HG02885 (cell line): Measurements from ENCODE around the gene AGXT.
"Not testable (repeated sequence)": the region's sequence is repeated elsewhere in the genome, so short reads cannot be mapped to it uniquely, and the experiment has no call there.

Experiments used
- ATAC-seq: cut with Tn5 transposase; IDR thresholded peaks from one replicate; pipeline ENCODE4 v1.9.1; 2021; ENCODE audit warnings: mild to moderate bottlenecking; ENCODE audit not compliant: unreplicated experiment, poor library complexity

The AGXT gene

DNA sequence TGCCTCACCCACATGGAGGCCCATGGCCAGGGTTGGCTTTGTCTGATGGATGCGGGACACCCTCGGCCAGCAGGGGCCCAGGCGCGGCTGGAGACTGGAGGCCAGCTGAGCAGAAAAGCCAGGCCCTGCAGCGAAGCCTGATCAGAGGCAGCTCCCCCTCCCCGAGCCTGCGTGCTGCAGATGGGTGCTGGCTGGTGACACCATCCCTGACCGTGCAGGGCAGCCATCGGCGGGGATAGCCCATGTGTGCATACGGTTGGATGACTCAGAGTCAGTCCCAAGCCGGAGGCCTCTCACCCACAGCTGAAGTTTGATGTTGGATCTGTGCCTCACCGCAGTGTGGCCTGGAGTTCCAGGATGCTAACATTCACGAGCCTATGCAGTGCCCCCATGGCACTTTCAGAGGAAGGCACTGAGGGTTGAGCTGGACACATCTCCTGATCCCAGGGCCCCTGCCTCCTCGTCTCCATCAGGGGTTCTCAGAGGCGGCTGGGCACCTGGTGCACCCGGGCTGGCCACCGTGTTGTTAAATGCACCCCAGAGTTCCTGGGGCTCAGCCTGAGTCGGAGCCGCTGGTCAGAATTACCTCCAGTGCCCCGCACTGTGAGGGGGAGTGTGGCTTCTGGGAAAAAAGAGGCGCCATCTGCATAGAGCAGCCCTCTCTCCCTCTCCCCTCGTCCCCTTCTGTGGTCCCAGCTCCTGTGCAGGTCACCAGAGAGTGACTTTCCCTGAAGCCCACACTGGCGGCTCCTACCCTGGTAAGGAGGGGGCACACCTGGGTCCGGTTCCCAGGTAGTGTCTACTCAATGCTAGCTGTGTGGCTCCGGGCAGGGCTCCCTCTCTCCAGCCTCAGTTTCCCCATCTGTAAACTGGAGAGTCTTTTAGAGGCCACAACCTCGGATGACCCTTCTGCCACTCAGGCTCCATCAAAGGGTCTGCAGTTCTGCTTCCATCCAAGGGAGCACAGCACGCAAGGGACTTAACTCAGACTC, 29.2 kb upstream of the AGXT start:
- ATAC-seq = no peak

DNA sequence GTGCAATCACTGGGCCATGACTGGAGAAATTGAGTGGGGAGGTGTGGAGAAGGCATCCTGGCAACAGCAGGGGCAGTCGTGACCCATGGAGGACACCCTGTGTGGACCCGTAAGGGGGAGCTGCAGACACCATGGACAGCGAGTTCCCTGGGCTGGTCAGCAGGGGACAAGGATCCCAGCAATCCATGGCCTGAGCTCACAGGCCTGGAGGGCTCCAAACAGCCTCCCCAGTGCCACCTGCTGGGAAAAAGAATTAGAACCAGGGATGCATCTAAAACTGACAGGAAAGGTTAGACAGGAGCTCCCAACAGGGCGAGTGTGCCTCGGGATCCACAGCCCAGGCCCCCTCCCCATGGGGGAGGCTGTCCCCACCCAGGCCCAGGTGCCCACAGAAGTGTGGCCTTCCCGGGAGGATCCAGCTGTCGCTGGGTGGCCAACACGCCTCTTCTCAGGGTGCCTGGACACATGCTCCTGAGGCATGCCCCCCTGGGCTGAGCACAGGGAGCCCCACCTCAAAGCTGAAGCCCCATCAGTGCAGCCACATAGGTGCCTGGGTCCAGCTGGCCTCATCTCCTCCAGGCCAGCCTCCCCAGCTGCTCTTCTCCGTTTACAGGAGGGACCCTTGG, 28.1 kb upstream of the AGXT start:
- ATAC-seq = no peak

- ATAC-seq = not testable (repeated sequence)
Measured at GRCh38 chr2:240846309-240846708, 22.3 kb upstream of the AGXT start.

DNA sequence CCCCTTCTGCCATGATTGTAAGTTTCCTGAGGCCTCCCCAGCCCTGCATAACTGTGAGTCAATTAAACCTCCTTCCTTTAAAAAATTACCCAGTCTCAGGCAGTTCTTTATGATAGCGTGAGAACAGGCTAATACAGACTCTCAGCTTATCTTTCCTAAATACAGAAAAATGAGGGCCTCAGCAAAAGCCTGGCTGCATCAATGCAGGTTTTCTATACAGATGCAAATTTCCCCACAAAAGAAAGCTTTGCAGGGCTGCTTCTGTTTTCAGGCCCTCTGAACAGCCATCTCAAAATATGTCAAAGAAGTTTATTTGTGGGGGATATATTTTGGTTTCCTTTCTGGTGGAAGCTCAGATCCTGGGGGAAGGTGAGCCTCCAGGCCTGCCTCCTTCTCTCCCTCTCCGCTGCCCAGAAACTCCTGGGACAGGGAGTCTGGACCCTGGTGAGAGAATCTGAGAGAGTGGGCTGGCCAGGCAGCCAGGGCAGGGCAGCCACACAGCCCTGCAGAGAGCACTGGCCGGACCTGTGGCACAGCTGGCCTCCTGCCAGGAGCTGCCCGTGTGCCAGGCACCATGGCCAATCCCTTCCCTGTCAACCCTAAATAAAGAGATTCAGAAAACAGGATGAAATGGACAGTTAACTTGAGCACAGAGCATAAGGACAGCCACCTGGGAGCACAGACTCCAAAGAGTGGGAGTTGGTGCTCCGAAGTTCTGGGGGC, 21.6 kb upstream of the AGXT start:
- no peak for ATAC-seq

GRCh38 chr2:240847817-240848216, 20.8 kb upstream of the AGXT start:
- ATAC-seq = no peak

DNA sequence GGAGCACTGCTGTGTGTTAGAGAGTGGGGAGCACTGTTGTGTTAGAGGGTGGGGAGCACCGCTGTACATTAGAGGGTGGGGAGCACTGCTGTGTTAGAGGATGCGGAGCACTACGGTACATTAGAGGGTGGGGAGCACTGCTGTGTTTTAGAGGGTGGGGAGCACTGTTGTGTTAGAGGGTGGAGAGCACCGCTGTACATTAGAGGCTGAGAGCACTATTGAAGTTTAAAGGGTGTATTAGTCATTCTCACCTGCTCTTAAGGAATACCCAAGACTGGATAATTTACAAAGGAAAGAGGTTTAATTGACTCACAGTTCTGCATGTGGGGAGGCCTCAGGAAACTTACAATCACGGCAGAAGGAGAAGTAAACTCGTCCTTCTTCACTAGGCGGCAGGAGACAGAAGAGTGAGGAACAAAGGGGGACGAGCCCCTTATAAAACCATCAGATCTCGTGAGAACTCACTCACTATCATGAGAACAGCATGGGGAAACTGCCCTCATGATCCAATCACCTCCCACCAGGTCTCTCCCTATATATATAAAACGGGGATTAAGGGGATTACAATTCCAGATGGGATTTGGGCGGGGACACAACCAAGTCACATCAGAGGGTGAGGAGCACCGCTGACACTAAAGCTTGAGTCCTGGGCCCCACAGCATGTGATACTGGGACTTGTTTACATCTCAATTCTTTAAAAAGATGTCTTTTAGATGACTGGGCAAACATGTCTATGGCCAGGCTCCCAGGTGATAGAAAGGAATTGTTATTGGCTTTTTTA, 19.5 kb upstream of the AGXT start:
- ATAC-seq = no peak

GRCh38 chr2:240850026-240850425, 18.6 kb upstream of the AGXT start:
- no peak for ATAC-seq

DNA sequence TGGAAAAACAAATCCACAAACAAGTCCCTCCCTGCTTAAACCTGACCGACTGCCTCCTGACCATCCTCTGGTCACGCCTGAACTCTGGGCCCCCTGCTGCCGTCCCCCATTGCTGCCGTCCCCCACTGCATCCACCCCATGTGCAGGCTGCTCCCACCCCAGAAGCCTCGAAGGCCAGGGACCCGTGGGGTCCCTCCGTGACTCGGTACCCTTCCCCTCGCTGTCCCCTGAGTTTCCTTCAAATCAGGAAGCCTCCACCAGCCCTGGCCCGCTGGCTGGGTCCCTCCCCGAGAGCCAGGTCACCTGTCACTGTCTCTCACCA, 17.9 kb upstream of the AGXT start:
- ATAC-seq = no peak

- ATAC-seq = no peak
Measured at GRCh38 chr2:240851078-240851991, 17.3 kb upstream of the AGXT start.

DNA sequence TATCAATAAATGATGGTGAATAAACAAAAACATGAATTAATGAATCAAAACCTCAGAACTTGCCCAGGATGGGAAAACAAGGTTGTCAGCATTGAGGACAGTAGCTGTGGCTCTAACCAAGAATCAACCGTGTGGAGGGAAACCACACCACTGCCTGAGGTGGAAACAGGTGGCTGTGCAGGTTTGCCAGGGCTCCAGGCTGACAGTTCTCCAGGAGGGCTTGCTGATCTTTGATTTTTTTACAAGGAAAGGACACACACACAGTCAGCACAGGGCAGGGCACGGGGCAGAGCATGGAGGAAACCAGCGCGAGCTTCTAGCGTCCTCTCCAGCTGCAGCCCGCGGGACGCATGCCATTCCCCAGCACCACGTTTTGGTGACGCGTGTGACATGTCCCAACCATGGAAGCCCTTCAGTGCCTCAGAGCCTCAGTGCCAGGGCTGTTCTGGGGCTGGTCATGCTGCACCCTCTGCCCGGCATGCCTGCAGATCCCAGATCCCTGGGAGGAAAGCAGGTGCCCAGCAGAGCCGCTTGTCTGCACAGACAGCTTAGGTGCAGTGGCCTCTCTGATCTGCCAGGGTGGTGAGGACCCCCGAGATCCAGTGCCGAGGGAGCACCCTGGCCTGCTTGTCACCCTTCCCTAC, 15.8 kb upstream of the AGXT start:
- no peak for ATAC-seq

GRCh38 chr2:240855670-240856069, 13.0 kb upstream of the AGXT start:
- no peak for ATAC-seq

DNA sequence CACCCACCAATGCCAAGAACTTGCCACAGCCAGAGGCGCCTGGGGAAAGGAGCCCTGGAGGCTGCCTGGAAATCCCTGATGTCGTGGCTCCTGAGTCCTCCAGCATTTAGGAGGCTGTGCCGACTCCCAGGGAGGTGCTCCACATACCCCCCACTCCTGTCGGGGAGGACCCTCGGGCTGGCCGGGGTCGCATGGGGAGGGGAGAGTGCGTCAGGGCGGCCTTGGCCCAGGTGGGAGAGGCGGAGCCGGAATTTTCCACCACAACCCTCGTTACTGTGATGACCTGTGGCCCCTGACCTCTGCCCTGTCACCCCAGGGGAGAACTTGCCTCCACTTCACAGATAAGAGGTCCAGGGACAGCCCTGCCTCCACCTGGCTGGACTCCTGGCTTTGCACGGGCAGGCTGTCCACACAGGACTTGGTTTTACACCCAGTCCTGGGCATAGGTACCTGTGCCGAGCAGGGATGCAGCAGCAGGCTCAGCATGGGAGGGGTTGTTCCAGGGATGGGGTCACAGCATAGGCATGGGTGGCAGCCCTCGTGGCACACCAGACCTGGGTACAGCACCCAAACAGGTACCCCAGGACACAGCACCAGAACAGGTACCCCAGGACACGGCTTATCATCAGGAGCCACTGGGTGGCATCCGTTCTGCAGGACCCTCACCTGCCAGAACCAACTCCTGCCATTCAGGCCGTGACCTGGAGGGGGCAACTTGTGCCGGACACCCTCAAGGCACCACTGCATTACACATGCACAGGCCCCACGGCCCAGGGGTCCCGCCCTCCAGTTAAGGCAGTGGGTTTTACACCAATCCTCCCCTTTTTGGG, 12.3 kb upstream of the AGXT start:
- ATAC-seq = no peak

DNA sequence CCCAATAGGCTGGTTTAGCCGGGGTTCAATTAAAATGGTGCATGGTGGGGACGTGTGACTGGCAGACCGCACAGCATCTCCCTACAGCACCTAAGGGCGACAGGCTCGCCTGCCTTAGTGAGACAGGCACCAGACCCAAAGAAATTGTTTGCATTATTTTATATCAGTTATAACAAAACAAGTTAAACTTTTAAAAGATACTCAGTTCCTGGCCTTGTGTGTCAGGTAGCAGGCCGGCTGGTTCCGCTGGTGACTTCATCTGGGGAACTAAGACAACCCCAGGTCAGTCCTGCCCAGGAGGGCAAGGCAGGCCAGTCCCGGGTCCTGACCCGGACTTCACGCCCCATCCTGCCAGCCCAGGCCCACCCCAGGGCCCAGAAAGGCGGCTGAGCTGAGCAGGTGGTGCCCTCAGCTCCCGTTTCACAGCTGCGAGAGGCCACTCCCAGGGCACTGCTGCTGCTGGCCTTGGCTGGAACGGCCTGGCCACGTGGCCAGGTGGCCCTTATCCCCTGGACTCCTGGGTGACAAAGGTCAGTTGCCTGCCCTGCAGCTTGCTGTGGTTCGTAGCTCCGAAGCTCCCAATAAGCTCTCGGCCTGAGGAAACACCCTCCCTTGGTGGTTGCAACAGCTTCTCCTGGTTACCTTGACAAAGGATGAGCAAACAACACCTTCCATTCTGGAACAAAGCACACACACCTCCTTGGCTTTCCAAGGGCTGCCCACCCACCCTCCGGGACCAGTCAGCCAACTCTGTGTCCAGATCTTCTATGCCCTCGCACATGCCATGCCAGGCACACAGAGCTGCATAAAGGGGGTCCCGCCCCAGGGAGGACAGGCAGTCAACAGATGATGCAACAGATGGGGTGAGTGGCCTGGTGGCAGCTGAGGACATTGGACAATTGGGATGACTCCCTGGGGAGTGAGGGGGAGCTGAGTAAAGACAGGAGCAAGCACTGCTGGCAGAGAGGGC, 11.3 kb upstream of the AGXT start:
- ATAC-seq = no peak

GRCh38 chr2:240858321-240858720, 10.3 kb upstream of the AGXT start:
- no peak for ATAC-seq

DNA sequence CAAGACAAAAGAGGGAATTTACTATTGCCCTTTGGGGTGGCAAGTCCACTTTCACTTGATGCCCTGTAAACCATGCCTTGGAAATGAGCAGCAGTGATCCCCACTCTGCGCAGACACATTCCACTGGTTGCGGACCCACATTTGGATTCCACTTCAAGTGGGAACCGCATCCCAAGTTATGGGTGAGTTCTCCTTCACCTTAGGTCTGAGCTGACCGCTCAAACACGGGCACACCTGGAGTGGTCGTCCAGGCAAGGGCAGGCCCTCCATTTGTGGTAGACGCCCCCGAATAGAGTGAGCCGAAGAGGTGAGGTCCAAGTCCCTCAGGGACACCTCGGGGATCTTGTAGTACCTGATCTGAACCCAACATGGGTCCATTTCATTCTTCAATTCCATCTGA, 9.8 kb upstream of the AGXT start:
- ATAC-seq = no peak

GRCh38 chr2:240861547-240861946, 7.1 kb upstream of the AGXT start:
- no peak for ATAC-seq

DNA sequence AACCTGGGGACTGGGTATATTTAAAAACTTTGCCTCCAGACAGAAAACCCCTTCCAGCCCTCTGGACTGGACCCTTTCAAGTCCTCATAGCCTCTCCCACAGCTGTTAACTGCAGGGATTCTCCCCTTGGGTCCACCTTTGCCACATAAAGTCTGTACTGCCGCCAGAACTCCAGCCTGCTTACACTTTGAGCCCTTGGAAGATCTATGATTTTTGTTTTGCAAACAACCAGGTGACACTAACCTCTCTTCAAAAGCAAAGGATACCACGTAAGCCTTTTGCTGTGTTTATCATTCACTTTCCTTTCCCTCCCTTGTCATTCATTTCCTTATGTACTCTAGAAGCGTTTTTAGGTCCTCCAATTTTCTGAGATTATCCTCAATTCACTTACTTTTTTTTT, 4.1 kb upstream of the AGXT start:
- ATAC-seq = no peak
